NT2/D1 (cell line): ENCODE results near the gene POLN.
A peak's percentile ranks its signal among the peaks of the same experiment; 100 is the strongest.

Experiments
- DNase-seq: peaks from one replicate; pipeline ENCODE4 v3.0.0-alpha.2; 2011; ENCODE audit warnings: low read depth, low spot score
- H3K27me3 ChIP-seq: 2 replicates; pipeline ENCODE4 v1.6.0; 2011; ENCODE audit warnings: mild to moderate bottlenecking; ENCODE audit not compliant: insufficient read length, insufficient read depth
- H3K36me3 ChIP-seq: 2 replicates; pipeline ENCODE4 v1.6.1; 2011; ENCODE audit warnings: mild to moderate bottlenecking, low read length, mixed read lengths; ENCODE audit not compliant: insufficient read depth, insufficient read length
- H3K4me1 ChIP-seq: 2 replicates; pipeline ENCODE4 v1.5.1; 2011; ENCODE audit not compliant: insufficient read depth, insufficient read length
- H3K4me3 ChIP-seq: 2 replicates; pipeline ENCODE4 v1.5.1; 2011; ENCODE audit warnings: low read depth; ENCODE audit not compliant: insufficient read length
- H3K9ac ChIP-seq: 2 replicates; pipeline ENCODE4 v1.6.0; 2011; ENCODE audit warnings: low read depth; ENCODE audit not compliant: insufficient read length
- H3K9me3 ChIP-seq: 2 replicates; pipeline ENCODE4 v1.5.1; 2011; ENCODE audit warnings: mild to moderate bottlenecking, low read length; ENCODE audit not compliant: insufficient read depth
- SUZ12 ChIP-seq: IDR thresholded peaks from 2 replicates; pipeline ENCODE4 v1.6.1; 2011; ENCODE audit not compliant: insufficient read length, insufficient read depth; ENCODE audit errors: extremely low read depth
- YY1 ChIP-seq: IDR thresholded peaks from 2 replicates; pipeline ENCODE4 v1.6.1; 2011; ENCODE audit not compliant: insufficient read length, insufficient read depth
- ZNF274 ChIP-seq: IDR thresholded peaks from 2 replicates; pipeline ENCODE4 v1.6.1; 2011; ENCODE audit warnings: mild to moderate bottlenecking, low read depth, low read length

The POLN gene

GRCh38 chr4:2065106-2065930 lies 176.6 kb downstream of the POLN start:
- DNase-seq, result no peak
- Histone ChIP-seq H3K9me3 (no peaks in the 10 kb centered on the region), H3K9ac (no peak overlapping the region), H3K36me3 (peaks cover 7% of the 10 kb centered on the region), H3K4me1 (peaks cover 35% of the 10 kb centered on the region), H3K4me3 (no peak overlapping the region), H3K27me3 (no peaks in the 10 kb centered on the region)
- TF ChIP-seq ZNF274 (no peak), YY1 (no peak), SUZ12 (no peak)

GRCh38 chr4:2064276-2064991 lies 177.5 kb downstream of the POLN start:
- H3K27me3 ChIP-seq, result no peaks in the 10 kb centered on the region
- peaks cover 32% of the 10 kb centered on the region for H3K4me1 ChIP-seq
- TF ChIP-seq SUZ12 (no peak), YY1 (no peak), ZNF274 (no peak)
- no peak overlapping the region for H3K9ac ChIP-seq
- H3K36me3 ChIP-seq, result peaks cover 7% of the 10 kb centered on the region
- H3K9me3 ChIP-seq, result no peaks in the 10 kb centered on the region
- no peak overlapping the region for H3K4me3 ChIP-seq
- DNase-seq, result no peak

GRCh38 chr4:2063557-2064275 lies 178.2 kb downstream of the POLN start:
- H3K27me3 ChIP-seq, result no peaks in the 10 kb centered on the region
- H3K4me1 ChIP-seq, result peaks cover 29% of the 10 kb centered on the region
- H3K36me3 ChIP-seq, result peaks cover 7% of the 10 kb centered on the region
- H3K9me3 ChIP-seq, result no peaks in the 10 kb centered on the region
- DNase-seq, result no peak
- TF ChIP-seq YY1, result no peak
- no peak for TF ChIP-seq ZNF274
- no peak for TF ChIP-seq SUZ12
- no peak overlapping the region for H3K4me3 ChIP-seq
- H3K9ac ChIP-seq, result no peak overlapping the region

GRCh38 chr4:2062808-2063524 lies 179.0 kb downstream of the POLN start:
- DNase-seq, result no peak
- TF ChIP-seq SUZ12, result no peak
- TF ChIP-seq YY1, result no peak
- no peak for TF ChIP-seq ZNF274
- Histone ChIP-seq H3K4me1 (peaks cover 26% of the 10 kb centered on the region), H3K27me3 (peaks cover 5% of the 10 kb centered on the region), H3K36me3 (peaks cover 7% of the 10 kb centered on the region), H3K9me3 (no peaks in the 10 kb centered on the region), H3K9ac (no peak overlapping the region), H3K4me3 (no peak overlapping the region)

GRCh38 chr4:2062168-2062807 lies 179.6 kb downstream of the POLN start:
- no peak overlapping the region for H3K9ac ChIP-seq
- peaks cover 12% of the 10 kb centered on the region for H3K27me3 ChIP-seq
- peaks cover 27% of the 10 kb centered on the region for H3K4me1 ChIP-seq
- TF ChIP-seq SUZ12 (no peak), ZNF274 (no peak)
- DNase-seq, result no peak
- peaks cover 7% of the 10 kb centered on the region for H3K36me3 ChIP-seq
- H3K4me3 ChIP-seq, result no peak overlapping the region
- no peaks in the 10 kb centered on the region for H3K9me3 ChIP-seq

GRCh38 chr4:2061186-2062131 lies 180.5 kb downstream of the POLN start:
- Histone ChIP-seq H3K27me3 (peaks cover 20% of the 10 kb centered on the region), H3K4me1 (peaks cover 21% of the 10 kb centered on the region), H3K4me3 (no peak overlapping the region), H3K36me3 (peaks cover 7% of the 10 kb centered on the region), H3K9me3 (no peaks in the 10 kb centered on the region), H3K9ac (peak overlapping the region; percentile 32)
- no peak for DNase-seq
- no peak for TF ChIP-seq SUZ12
- no peak for TF ChIP-seq ZNF274
- no peak for TF ChIP-seq YY1
